WTC11 (cell line): Measurements from ENCODE around the gene TMEM108. TPM values are rescaled to one million over a fixed set of nuclear protein-coding genes. Genes with fewer than 3 reads are reported as not detected.

Experiments
- ATAC-seq: fragments of 200-7000 bp; cut with Tn5 transposase; 2 replicates; pipeline ENCODE4 v1.10.0; 2021; ENCODE audit warnings: mild to moderate bottlenecking, moderate library complexity
- CTCF ChIA-PET: fragments of 300-600 bp; sonication (Branson Sonifier 250); formaldehyde crosslinking; loops from one replicate; lab custom pipeline; 2021; ENCODE audit warnings: antibody characterized with exemption; lab: Charles Lee
- POLR2A ChIA-PET: fragments of 350-600 bp; sonication (Branson Sonifier 250); formaldehyde crosslinking; loops from one replicate; lab custom pipeline; 2021; ENCODE audit warnings: antibody characterized with exemption; lab: Charles Lee
- DNase-seq: peaks from one replicate; pipeline ENCODE4 v3.0.0; 2021; ENCODE audit warnings: low spot score
- H3K27ac Mint-ChIP-seq: 2 replicates; pipeline ENCODE4 v1.8.0; 2021; ENCODE audit warnings: mixed read lengths
- H3K27me3 Mint-ChIP-seq: 2 replicates; pipeline ENCODE4 v1.8.0; 2021; ENCODE audit warnings: low read depth, mild to moderate bottlenecking, moderate library complexity, mixed read lengths
- H3K36me3 Mint-ChIP-seq: 2 replicates; pipeline ENCODE4 v1.8.0; 2021; ENCODE audit warnings: mixed read lengths
- H3K4me1 Mint-ChIP-seq: 2 replicates; pipeline ENCODE4 v1.8.0; 2022; ENCODE audit warnings: mixed read lengths
- H3K4me3 Mint-ChIP-seq: 2 replicates; pipeline ENCODE4 v1.8.0; 2021; ENCODE audit warnings: mild to moderate bottlenecking, moderate library complexity, mixed read lengths
- H3K9me3 Mint-ChIP-seq: 2 replicates; pipeline ENCODE4 v1.8.0; 2021; ENCODE audit warnings: mixed read lengths
- ARID4B ChIP-seq: sonication (generic); formaldehyde crosslinking; IDR thresholded peaks from 2 replicates; pipeline ENCODE4 v1.8.0; 2023; ENCODE audit warnings: missing genetic modification reagents, mild to moderate bottlenecking, borderline replicate concordance
- ATF3 ChIP-seq: sonication (generic); formaldehyde crosslinking; conservative IDR thresholded peaks from 2 replicates; pipeline ENCODE4 v1.8.1; 2022; ENCODE audit warnings: mild to moderate bottlenecking, missing genetic modification reagents
- ATF6 ChIP-seq: sonication (generic); formaldehyde crosslinking; IDR thresholded peaks from 2 replicates; pipeline ENCODE4 v1.8.1; 2023; ENCODE audit warnings: mild to moderate bottlenecking, missing genetic modification reagents
- CDX4 ChIP-seq: fragments of 250-450 bp; sonication (Bioruptor Pico); IDR thresholded peaks from 2 replicates; pipeline ENCODE4 v1.9.0; 2021; ENCODE audit warnings: moderate library complexity, mild to moderate bottlenecking, inconsistent platforms, borderline replicate concordance
- CREM ChIP-seq: sonication (generic); formaldehyde crosslinking; IDR thresholded peaks from 2 replicates; pipeline ENCODE4 v1.8.1; 2022; ENCODE audit warnings: mild to moderate bottlenecking, missing genetic modification reagents, moderate library complexity
- E2F5 ChIP-seq: sonication (generic); formaldehyde crosslinking; IDR thresholded peaks from 2 replicates; pipeline ENCODE4 v1.8.1; 2022; ENCODE audit warnings: mild to moderate bottlenecking, moderate library complexity, missing genetic modification reagents
- ERG ChIP-seq: fragments of 250-450 bp; sonication (Bioruptor Pico); IDR thresholded peaks from 2 replicates; pipeline ENCODE4 v1.8.0; 2021; ENCODE audit warnings: mild to moderate bottlenecking
- FOXP1 ChIP-seq: sonication (generic); formaldehyde crosslinking; IDR thresholded peaks from 2 replicates; pipeline ENCODE4 v1.8.0; 2022; ENCODE audit warnings: missing genetic modification reagents, mild to moderate bottlenecking, moderate library complexity, borderline replicate concordance
- GABPB1 ChIP-seq: sonication (generic); formaldehyde crosslinking; IDR thresholded peaks from 2 replicates; pipeline ENCODE4 v1.8.1; 2023; ENCODE audit warnings: mild to moderate bottlenecking, missing genetic modification reagents
- IRF2 ChIP-seq: sonication (generic); formaldehyde crosslinking; IDR thresholded peaks from 2 replicates; pipeline ENCODE4 v1.8.0; 2022; ENCODE audit warnings: low read depth, missing genetic modification reagents, borderline replicate concordance
- JAZF1 ChIP-seq: fragments of 250-450 bp; sonication (Bioruptor Pico); IDR thresholded peaks from 2 replicates; pipeline ENCODE4 v1.9.0; 2021; ENCODE audit warnings: moderate library complexity, mild to moderate bottlenecking, inconsistent platforms
- NFATC4 ChIP-seq: fragments of 250-450 bp; sonication (Bioruptor Pico); IDR thresholded peaks from 2 replicates; pipeline ENCODE4 v1.9.0; 2021; ENCODE audit warnings: mild to moderate bottlenecking
- NFE2L1 ChIP-seq: sonication (generic); formaldehyde crosslinking; IDR thresholded peaks from 2 replicates; pipeline ENCODE4 v1.8.1; 2023; ENCODE audit warnings: missing genetic modification reagents
- PRDM15 ChIP-seq: sonication (generic); formaldehyde crosslinking; IDR thresholded peaks from 2 replicates; pipeline ENCODE4 v1.8.0; 2022; ENCODE audit warnings: missing genetic modification reagents
- TCF7 ChIP-seq: sonication (generic); formaldehyde crosslinking; IDR thresholded peaks from 2 replicates; pipeline ENCODE4 v1.8.0; 2022; ENCODE audit warnings: mild to moderate bottlenecking, low read depth, missing genetic modification reagents, moderate library complexity
- ZNF317 ChIP-seq: sonication (generic); formaldehyde crosslinking; IDR thresholded peaks from 2 replicates; pipeline ENCODE4 v1.8.1; 2023; ENCODE audit warnings: low read depth, mild to moderate bottlenecking, moderate library complexity, missing genetic modification reagents, borderline replicate concordance
- ZSCAN18 ChIP-seq: fragments of 250-450 bp; sonication (Bioruptor Pico); IDR thresholded peaks from 2 replicates; pipeline ENCODE4 v2.1.2; 2022; ENCODE audit warnings: mild to moderate bottlenecking, moderate library complexity
- total RNA-seq: library from RNA; stranded (reverse); gene quantifications from 3 replicates; pipeline ENCODE4 v1.2.3, GENCODE V29; 2021

TMEM108 gene
- total RNA-seq, 1 experiment from 2014 or later = 14.7 TPM

GRCh38 chr3:133124511-133124910, 86.3 kb downstream of the TMEM108 start (continued):
- TF ChIP-seq PRDM15 (CRISPR knock-in tag) = no peak
- no peak for TF ChIP-seq ZNF317

- peaks cover 13% of the 10 kb centered on the region for H3K4me1 Mint-ChIP-seq
- no peak for TF ChIP-seq E2F5 (CRISPR knock-in tag)
- TF ChIP-seq GABPB1 = no peak
- TF ChIP-seq ZSCAN18 (CRISPR knock-in tag) = no peak
- no peak for TF ChIP-seq PRDM15 (CRISPR knock-in tag)
- TF ChIP-seq ERG (CRISPR knock-in tag) = no peak
- no peak for TF ChIP-seq ATF6 (CRISPR knock-in tag)
- no peak for TF ChIP-seq CREM (CRISPR knock-in tag)
- TF ChIP-seq ARID4B (CRISPR knock-in tag) = no peak
- no peak for TF ChIP-seq IRF2
- TF ChIP-seq NFATC4 (CRISPR knock-in tag) = no peak
- TF ChIP-seq NFE2L1 (CRISPR knock-in tag) = no peak
- no peak for TF ChIP-seq CDX4 (CRISPR knock-in tag)
- no peak for TF ChIP-seq ATF3 (CRISPR knock-in tag)
- TF ChIP-seq TCF7 (CRISPR knock-in tag) = no peak
- TF ChIP-seq JAZF1 (CRISPR knock-in tag) = no peak
- no peak for TF ChIP-seq FOXP1 (CRISPR knock-in tag)
- ChIA-PET POLR2A (no interaction called here), CTCF (no interaction called here)
- no peaks in the 10 kb centered on the region for H3K36me3 Mint-ChIP-seq
- no peaks in the 10 kb centered on the region for H3K27me3 Mint-ChIP-seq
- no peaks in the 10 kb centered on the region for H3K9me3 Mint-ChIP-seq
- ATAC-seq (no peak), DNase-seq (no peak)
- no peak overlapping the region for H3K27ac Mint-ChIP-seq
- H3K4me3 Mint-ChIP-seq = no peak overlapping the region
Observed at GRCh38 chr3:133125171-133125570, 87.0 kb downstream of the TMEM108 start.
